GM12873 (cell line): ENCODE measurements around the gene PLA2G4A.

ENCODE experiments used
- CTCF ChIP-seq: IDR thresholded peaks from 2 replicates; pipeline ENCODE4 v1.5.1; 2012; ENCODE audit warnings: low read depth, mild to moderate bottlenecking, moderate library complexity, low read length, control low read depth; ENCODE audit not compliant: insufficient read depth; ENCODE audit errors: missing control alignments

The PLA2G4A gene

GRCh38 chr1:186917106-186917786 is 88.5 kb downstream of the PLA2G4A start:
- TF ChIP-seq CTCF: peak; percentile 27

- TF ChIP-seq CTCF: no peak
Measured at GRCh38 chr1:186923486-186923885, 94.7 kb downstream of the PLA2G4A start.

GRCh38 chr1:186925881-186926669 is 97.3 kb downstream of the PLA2G4A start:
- no peak for TF ChIP-seq CTCF

DNA sequence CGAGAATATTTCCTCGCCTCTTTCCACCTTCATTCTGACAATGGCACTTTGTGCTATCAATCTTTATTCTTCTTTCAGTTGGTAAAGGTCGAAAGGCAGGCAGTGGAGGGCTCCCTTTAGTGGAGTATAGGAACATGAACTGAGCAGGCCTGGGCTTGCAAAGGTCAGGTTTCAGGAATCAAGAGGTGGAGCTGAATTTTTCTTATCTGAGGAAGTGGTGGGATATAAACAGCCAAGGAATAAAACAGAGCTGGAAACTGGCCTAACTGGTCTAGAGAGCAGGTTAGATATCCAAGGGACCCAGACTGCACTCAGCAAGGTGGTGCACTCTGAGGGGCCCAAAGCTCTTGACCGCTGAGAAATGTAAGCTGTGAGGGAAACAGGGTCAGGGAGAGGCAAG is 99.1 kb downstream of the PLA2G4A start:
- TF ChIP-seq CTCF: no peak

- TF ChIP-seq CTCF: no peak
Measured at GRCh38 chr1:186930238-186930637, 101.5 kb downstream of the PLA2G4A start.

DNA sequence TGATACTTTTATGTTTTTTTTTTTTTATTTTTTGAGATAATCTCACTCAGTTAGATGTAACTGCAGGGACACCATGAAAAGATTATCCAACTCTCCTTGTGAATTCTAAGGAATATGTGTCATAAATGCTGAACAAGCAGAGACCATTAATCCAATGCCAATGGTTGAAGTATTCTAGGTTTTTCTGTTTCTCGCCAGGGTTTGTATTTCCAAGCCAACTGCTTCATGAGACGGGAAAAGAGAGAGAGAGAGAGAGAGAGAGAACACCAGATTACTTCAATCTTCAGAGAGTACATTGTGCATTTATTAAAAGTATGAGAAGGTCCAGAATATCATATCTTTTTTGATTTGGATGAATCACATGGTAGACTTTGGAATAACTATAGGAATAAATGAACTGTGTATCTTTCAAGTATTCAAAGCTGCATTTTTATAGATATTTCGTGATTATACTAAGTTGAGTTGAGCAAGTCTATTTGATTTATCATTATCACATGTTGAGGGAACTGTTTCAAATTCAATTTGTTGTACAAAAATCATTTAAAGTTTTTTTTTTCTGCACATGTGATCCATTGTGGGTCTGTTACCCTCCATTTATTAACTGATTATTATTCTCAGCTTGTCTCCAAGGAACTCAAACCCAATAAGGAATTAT is 108.4 kb downstream of the PLA2G4A start:
- TF ChIP-seq CTCF: no peak

DNA sequence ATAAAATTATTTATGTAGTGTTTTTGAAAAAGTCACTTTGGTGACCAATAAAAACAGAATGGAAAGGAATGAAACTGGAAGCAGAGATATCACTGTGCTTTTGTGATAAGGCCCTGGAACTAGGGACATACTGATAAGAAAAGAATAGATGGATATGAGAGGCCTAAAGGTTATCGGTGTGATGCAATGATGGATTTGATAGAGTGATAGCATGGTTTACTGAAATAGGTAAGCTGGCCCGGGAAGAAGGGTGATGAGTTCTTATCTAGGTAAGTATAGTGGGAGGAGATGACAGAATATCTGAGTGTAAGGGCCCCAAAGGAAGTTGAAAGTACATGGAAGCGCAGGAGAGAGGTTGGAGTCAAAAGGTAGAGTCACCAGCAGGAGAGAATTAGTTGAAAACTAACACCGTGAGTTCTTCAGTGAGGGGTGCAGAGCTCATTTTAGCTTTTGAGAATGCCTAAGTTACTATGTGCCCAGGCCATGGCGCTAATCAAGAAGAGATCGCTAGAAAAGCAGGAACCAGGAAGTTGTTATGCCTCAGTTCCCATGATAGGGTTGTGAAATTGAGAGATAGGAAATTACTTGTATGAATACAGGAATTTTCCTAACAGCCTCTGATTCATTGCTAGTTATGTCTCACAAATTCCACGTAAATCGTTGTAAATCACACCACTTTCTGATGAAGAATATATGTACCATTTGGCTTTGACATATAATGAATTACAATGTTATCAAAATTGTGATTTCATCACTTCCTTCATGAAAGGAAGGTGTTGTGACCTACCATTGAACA is 115.3 kb downstream of the PLA2G4A start:
- no peak for TF ChIP-seq CTCF
